ENCODE results near the gene SFSWAP.
"Not testable (repeated sequence)": the region's sequence is repeated elsewhere in the genome, so short reads cannot be mapped to it uniquely, and the experiment has no call there.

SFSWAP gene

DNA sequence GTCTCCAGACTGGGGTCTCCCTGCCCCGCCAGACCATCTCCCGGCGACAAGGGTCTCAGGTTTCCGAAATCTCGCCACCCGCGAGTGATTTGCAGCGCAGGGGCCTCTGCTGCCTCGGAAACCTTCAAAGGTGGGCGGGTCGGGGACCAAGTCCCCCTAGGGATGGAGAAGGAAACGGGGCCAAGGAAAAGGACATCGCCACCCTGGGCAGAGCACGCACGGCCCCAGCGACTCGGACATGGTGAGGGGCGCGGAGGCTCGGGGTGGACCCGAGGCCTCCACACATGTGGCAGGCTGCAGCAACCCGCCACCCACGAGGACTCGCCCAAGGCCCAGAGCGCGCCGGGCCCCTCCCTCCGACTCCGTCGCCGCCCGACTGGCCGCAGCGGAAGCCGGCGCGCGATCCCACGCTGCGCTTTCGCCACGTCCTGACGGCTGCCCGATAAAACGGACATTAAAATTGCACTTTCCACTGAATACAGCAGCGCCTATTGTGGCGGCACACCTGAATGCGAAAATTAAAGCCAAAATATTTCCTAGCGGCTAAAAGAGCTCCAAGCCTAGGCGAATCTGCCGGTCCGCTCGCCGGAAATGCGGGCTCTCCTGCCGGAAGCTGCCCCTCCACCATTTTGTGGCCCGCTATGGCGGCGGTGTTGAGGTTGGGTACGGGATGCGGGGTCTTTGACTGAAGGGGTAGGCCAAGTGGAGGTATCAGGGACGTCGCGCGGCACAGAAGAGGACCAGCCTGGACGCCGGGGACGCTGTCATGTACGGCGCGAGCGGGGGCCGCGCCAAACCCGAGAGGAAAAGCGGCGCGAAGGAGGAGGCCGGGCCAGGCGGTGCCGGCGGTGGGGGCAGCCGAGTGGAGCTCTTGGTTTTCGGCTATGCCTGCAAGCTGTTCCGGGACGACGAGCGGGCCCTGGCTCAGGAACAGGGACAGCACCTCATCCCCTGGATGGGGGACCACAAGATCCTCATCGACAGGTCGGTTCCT is at the start of gene SFSWAP:
TSS of gene SFSWAP (plus strand) at position 627 of the 994 bp plus-strand sequence. CDS start at position 767, 140 bp downstream.
- TF ChIP-seq ARNTL (CRISPR knock-in tag; IDR thresholded peaks at IDR 0.05; ENCODE audit: borderline replicate concordance, low read depth) (no peak), SNAI2 (CRISPR knock-in tag; IDR thresholded peaks at IDR 0.05) (peak; percentile 34; the same call in 1 of the 2 replicates), TOX (CRISPR knock-in tag; IDR thresholded peaks at IDR 0.05; ENCODE audit: borderline replicate concordance) (no peak), CSDC2 (CRISPR knock-in tag; IDR thresholded peaks at IDR 0.05) (peak; percentile 33; the same call in 1 of the 2 replicates), ZNF8 (CRISPR knock-in tag; IDR thresholded peaks at IDR 0.05) (no peak), ZFP3 (CRISPR knock-in tag; IDR thresholded peaks at IDR 0.05) (peak; percentile 59; the same call in 1 of the 2 replicates), ZNF70 (CRISPR knock-in tag; IDR thresholded peaks at IDR 0.05) (no peak)
- TF ChIP-seq, protein P1, sequence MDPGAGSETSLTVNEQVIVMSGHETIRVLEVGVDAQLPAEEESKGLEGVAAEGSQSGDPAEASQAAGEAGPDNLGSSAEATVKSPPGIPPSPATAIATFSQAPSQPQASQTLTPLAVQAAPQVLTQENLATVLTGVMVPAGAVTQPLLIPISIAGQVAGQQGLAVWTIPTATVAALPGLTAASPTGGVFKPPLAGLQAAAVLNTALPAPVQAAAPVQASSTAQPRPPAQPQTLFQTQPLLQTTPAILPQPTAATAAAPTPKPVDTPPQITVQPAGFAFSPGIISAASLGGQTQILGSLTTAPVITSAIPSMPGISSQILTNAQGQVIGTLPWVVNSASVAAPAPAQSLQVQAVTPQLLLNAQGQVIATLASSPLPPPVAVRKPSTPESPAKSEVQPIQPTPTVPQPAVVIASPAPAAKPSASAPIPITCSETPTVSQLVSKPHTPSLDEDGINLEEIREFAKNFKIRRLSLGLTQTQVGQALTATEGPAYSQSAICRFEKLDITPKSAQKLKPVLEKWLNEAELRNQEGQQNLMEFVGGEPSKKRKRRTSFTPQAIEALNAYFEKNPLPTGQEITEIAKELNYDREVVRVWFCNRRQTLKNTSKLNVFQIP (CRISPR knock-in tag; IDR thresholded peaks at IDR 0.05; ENCODE audit: borderline replicate concordance, low read depth), result 0 out of 2 replicates have a peak, but pooled peaks have one; percentile 54
- peak; percentile 97 for ATAC-seq

DNA sequence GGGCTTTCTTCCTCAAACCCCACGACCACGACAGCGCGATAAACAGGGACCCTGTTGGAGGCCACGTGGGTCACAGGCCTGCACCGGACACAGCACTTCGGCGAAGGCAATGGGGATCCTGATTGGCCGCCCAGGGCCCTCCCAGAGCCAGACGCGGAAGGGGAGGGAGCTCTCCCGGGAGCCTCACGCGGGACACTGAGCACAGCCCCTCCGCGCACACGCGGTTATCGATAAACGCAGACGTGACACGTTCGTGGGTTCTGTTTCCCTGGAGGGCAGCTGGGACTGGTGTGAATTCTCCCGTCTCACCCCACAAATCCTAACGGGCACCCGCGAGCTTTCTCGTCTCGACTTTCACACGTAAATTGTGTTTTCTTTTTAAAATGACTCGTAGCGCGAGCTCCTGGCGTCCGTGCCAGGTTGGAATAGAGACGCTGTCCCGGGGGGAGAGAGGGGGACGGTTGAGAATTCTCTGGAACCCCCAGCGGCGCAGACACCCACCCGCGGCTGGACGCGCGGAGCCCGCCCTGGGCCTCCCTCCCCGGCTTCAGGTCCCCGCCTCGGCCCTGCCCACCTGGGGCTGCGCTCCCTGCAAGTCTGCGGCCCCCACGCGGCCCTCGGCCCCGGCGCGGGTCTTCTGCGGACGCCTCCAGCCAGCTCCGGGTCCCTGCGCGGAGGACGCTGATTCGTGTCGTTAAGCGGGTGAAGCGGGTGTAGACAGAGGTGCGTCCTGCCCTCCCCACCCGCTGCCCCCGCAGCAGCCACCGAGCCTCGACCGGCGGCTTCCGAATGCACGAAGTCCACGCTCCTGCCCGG is 49.5 kb upstream of the SFSWAP start:
- not testable (repeated sequence) for ATAC-seq

DNA sequence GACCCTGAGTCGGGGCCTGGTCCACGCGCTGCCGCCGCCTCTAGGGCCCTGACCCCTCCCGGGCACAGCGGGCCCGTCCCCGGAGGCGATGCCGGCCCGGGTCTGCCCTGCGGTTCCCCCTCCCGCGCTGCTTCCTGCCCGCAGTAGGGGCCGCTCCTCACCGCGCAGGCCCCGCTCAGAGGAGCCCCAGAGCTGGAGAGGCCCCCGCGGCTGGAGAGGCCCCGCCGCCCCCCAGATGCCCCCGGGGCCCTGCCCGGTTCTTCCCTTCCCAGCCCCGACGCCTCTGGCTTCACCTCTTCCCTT is 49.0 kb upstream of the SFSWAP start:
- not testable (repeated sequence) for ATAC-seq

DNA sequence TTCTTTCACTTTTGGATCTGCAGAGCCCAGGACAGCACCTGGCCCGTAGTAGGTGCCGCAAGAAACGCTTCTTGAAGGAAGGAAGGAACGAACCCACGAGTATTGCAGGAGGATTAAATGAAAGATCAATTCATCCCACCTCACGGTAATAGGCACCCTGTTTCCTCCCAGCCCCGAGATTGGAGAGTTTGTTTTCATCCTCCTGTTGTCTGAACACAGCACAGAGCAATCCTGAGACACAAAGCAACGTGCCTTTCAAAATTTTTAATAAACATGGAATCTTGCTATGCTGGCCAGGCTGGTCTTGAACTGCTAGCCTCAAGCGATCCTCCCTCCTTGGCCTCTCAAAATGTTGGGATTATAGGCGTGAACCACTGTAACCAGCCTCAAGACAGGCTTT is 48.5 kb upstream of the SFSWAP start:
- ATAC-seq, result not testable (repeated sequence)

- ATAC-seq, result not testable (repeated sequence)
These were observed 45.2 kb upstream of the SFSWAP start for GRCh38 chr12:131665666-131666065.

DNA sequence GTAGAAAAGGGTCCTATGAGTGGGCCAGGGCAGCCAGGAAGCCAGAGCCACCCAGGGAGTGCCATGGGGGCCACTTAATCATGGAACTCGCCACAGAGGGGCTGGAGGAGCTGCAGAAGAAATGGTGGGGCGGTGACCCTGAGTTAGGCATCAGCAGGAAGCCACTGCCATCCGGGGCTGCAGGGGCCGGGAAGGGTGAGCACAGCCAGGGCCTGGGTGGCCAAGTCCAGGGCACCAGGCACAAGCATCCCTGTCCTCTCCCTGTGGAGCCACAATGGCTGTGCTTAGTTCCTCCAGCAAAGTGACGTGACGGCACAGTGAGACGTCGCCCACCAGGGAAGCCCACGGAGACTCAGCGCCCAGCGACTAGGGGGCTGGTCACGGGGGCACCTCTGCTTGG is 44.4 kb upstream of the SFSWAP start:
- ATAC-seq, result not testable (repeated sequence)

GRCh38 chr12:131666978-131667601 is 43.8 kb upstream of the SFSWAP start:
- not testable (repeated sequence) for ATAC-seq

GRCh38 chr12:131671276-131671675 is 39.6 kb upstream of the SFSWAP start:
- no peak for ATAC-seq
- TF ChIP-seq ZNF565 (CRISPR knock-in tag; conservative IDR thresholded peaks at IDR 0.05; ENCODE audit: low read depth) (no peak), BACH2 (CRISPR knock-in tag; IDR thresholded peaks at IDR 0.05; ENCODE audit: borderline replicate concordance) (no peak), OSR1 (CRISPR knock-in tag; IDR thresholded peaks at IDR 0.05) (no peak), TOX (CRISPR knock-in tag; IDR thresholded peaks at IDR 0.05; ENCODE audit: borderline replicate concordance) (no peak), SNAI2 (CRISPR knock-in tag; IDR thresholded peaks at IDR 0.05) (no peak), ISL1 (CRISPR knock-in tag; IDR thresholded peaks at IDR 0.05) (no peak), ARNTL (CRISPR knock-in tag; IDR thresholded peaks at IDR 0.05; ENCODE audit: borderline replicate concordance, low read depth) (no peak), ZNF70 (CRISPR knock-in tag; IDR thresholded peaks at IDR 0.05) (no peak), TCF4 (CRISPR knock-in tag; IDR thresholded peaks at IDR 0.05; ENCODE audit: borderline replicate concordance) (no peak), ZC3H10 (CRISPR knock-in tag; IDR thresholded peaks at IDR 0.05) (no peak), PPARA (CRISPR knock-in tag; IDR thresholded peaks at IDR 0.05; ENCODE audit: borderline replicate concordance) (no peak), ESRRG (CRISPR knock-in tag; IDR thresholded peaks at IDR 0.05) (no peak), ZNF8 (CRISPR knock-in tag; IDR thresholded peaks at IDR 0.05) (no peak), ZFP3 (CRISPR knock-in tag; IDR thresholded peaks at IDR 0.05) (no peak), TSHZ2 (CRISPR knock-in tag; IDR thresholded peaks at IDR 0.05) (no peak)
- TF ChIP-seq, protein P1 (CRISPR knock-in tag; IDR thresholded peaks at IDR 0.05; ENCODE audit: borderline replicate concordance, low read depth), result no peak
- TF ChIP-seq, protein P2, sequence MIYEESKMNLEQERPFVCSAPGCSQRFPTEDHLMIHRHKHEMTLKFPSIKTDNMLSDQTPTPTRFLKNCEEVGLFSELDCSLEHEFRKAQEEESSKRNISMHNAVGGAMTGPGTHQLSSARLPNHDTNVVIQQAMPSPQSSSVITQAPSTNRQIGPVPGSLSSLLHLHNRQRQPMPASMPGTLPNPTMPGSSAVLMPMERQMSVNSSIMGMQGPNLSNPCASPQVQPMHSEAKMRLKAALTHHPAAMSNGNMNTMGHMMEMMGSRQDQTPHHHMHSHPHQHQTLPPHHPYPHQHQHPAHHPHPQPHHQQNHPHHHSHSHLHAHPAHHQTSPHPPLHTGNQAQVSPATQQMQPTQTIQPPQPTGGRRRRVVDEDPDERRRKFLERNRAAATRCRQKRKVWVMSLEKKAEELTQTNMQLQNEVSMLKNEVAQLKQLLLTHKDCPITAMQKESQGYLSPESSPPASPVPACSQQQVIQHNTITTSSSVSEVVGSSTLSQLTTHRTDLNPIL (CRISPR knock-in tag; IDR thresholded peaks at IDR 0.05; ENCODE audit: low read depth), result no peak

All from SK-N-SH treated with all-trans-retinoic acid at 6 μM for 48 hours (cell line).